HG03066 (cell line): Measurements from ENCODE around the gene ZSWIM5.
A peak's percentile ranks its signal among the peaks of the same experiment; 100 is the strongest.
"Not testable (repeated sequence)": the region's sequence is repeated elsewhere in the genome, so short reads cannot be mapped to it uniquely, and the experiment has no call there.

ENCODE experiments used
- ATAC-seq: cut with Tn5 transposase; IDR thresholded peaks from one replicate; pipeline ENCODE4 v1.9.1; 2021; ENCODE audit warnings: low read depth; ENCODE audit not compliant: unreplicated experiment

Gene ZSWIM5

DNA sequence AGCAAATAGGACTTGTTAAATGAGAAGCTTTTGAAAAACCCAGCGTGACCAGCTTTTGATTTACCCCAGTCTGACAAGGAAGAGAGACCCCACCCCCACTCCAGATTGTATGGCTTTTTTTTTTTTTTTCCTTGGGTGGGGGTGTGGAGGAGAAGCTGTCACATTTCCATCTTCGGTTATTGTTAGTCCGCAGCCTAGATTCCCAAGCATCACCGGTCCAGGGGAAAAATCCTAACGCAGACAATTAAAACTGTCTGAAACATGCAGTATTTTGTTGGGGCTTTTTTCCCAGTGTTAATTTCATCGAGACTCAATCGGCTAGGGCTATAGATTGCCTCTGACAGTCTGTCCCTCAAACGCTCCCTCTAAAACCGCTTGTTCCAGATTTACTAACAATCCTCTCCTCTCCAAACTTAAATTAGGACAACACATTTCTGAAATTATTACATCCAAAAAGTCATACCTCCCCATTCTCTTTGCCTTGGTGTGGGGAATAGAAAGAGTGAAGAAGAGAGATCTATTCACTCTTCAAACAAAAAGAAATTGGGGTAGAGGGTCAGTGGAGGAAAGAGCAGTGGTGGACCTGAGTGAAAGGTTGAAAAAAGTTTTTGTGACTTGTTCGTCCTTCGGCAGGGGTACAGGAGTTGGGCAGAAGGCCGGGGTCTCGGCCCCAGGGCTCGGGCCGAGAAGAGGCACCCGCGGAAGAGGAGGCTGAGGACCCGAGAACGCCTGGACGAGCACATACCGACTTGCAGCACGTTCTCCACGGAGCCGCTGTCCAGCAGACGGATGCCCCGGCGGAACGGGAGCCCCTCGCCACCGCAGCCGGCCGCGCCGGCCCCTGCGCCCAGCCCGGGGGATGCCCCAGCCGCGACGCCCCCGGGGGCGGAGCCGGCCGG, 1.1 kb downstream of the ZSWIM5 start:
- ATAC-seq = peak; percentile 28

DNA sequence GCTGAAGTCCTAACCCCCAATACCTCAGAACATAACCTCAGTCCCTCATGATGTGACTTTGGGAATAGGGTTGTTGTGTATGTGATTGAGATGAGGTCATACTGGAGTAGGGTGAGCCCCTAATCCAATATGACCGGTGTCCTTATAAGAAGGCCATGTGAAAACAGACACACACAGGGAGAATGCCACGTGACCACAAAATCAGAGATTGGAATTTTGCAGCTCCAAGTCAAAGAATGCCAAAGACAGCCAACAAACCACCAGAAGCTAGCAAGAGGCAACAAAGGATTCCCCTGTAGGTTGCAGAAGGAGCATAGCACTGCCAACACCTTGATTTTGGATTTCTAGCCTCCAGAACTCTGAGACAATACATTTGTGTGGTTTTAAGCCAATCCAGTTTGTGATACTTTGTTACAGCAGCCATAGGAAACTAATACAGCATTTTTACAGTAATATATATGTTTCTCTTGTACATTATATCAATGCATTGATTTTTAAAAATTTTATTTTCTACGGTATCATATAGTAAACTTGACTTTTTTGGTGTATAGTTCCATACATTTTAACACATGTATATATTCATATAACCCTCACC, 5.4 kb downstream of the ZSWIM5 start:
- ATAC-seq = no peak

DNA sequence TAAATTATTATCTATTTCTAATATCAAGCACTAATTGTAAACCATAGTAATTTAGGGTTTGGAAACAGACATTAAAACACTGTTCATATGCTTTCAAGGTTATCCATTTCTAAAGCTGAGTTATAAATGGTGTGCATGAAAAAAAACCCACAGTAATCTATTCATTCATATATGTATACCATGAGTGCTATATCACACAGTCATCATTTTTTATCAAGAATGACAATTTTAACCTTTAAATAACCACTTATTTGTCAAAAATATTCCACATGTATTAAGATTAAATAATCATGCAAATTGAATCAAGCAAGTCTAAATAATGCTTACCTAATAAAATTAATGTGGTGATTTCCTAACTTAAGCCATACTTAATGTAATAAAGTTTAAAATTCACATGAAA, 6.0 kb downstream of the ZSWIM5 start:
- no peak for ATAC-seq

- ATAC-seq = no peak
Measured at GRCh38 chr1:45198185-45198584, 8.2 kb downstream of the ZSWIM5 start.

DNA sequence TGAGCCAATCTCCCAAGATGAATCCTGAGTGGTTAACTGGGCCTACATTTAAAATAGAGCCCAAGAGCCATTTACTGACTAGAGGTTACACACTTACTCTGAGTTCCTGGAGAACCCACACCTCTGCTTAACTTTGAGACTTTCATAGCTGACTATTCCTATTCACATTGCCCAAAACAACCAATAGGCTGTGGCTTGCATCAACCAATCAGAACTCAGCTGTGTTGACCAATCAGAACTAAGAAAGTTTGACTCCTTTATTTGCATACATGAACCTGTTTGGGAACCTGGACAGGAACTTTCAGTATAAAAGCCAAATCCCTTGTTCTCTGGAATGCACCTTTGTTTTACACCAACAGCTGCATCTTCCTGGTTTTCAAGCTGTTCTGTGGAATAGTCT, 9.5 kb downstream of the ZSWIM5 start:
- ATAC-seq = no peak

DNA sequence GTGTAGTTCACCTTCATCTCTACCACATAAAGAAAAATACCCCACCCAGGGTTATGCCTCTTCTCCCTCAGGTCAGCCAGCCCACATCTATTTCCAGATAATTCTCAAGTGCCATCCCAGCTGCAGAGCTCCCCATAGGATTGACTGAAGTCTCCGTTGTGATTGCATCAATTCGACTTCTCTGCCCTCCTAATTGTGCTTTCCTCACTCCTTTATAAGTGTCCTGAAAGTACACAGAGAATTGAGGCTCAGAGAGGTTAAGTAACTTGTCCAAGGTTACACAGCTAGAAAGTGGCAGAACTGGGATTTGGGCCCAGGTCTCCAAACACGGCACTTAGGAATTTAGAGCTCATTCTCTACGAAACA, 15.0 kb downstream of the ZSWIM5 start:
- ATAC-seq = no peak

- ATAC-seq = no peak
Measured at GRCh38 chr1:45187725-45188124, 18.7 kb downstream of the ZSWIM5 start.

DNA sequence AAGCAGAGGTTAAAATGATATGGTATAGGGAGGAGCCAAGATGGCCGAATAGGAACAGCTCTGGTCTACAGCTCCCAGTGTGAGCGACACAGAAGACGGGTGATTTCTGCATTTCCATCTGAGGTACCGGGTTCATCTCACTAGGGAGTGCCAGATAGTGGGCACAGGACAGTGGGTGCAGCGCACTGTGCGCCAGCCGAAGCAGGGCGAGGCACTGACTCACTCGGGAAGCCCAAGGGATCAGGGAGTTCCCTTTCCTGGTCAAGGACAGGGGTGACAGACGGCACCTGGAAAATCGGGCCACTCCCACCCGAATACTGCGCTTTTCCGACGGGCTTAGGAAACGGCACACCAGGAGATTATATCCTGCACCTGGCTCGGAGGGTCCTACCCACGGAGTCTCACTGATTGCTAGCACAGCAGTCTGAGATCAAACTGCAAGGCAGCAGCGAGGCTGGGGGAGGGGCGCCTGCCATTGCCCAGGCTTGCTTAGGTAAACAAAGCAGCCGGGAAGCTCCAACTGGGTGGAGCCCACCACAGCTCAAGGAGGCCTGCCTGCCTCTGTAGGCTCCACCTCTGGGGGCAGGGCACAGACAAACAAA, 26.4 kb downstream of the ZSWIM5 start:
- ATAC-seq = not testable (repeated sequence)

DNA sequence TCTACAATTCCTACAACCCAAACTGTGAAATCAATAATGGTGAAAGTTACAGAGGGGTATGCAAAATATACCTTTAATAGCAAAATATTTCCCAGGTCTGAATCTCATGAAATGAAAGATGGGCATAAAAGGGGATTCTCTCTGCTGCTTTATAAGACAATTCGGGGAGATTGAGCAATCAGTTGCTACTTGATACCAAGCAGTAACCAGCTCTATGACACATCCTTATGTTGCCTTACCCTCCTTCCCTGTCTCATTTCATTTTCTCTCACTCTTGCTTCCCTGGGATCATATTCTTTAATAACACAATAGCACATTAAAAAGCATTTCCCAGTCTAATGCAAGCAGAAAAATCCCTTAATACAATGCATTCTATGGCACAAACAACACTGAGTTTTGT, 29.0 kb downstream of the ZSWIM5 start:
- no peak for ATAC-seq

DNA sequence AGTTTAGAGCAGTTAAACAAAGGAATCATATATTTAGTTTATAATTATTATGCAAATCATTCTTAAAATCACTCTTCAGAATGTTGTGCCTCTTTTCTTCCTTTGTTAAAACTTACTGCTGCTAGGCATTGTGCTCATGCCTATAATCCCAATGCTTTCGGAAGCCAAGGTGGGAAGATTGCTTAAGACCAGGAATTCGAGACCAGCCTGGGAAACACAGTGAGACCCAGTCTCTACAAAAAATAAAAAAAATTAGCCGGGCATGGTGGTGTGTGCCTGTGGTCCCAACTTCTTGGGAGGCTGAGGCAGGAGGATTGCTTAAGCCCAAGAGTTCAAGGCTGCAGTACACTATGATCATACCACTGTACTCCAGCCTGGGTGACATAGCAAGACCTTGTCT, 33.6 kb downstream of the ZSWIM5 start:
- ATAC-seq = no peak

GRCh38 chr1:45172005-45172404, 34.4 kb downstream of the ZSWIM5 start:
- no peak for ATAC-seq

DNA sequence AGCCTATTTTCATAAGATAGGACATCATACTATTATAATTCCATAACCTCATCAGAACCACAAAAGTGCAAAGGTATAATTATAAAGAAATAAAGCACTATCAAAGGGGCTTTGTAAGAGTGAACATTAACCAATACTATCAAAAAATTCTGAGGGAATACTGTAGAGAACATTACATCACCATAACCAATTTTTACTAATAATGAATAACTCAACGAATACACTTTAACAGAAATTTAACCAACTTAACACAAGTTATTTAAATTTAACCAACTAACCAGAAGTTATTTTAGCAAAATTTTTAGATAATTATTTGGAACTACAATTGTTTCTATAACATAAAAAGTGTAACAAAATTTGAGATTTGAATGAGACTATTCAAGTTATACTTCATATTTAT, 34.8 kb downstream of the ZSWIM5 start:
- no peak for ATAC-seq

DNA sequence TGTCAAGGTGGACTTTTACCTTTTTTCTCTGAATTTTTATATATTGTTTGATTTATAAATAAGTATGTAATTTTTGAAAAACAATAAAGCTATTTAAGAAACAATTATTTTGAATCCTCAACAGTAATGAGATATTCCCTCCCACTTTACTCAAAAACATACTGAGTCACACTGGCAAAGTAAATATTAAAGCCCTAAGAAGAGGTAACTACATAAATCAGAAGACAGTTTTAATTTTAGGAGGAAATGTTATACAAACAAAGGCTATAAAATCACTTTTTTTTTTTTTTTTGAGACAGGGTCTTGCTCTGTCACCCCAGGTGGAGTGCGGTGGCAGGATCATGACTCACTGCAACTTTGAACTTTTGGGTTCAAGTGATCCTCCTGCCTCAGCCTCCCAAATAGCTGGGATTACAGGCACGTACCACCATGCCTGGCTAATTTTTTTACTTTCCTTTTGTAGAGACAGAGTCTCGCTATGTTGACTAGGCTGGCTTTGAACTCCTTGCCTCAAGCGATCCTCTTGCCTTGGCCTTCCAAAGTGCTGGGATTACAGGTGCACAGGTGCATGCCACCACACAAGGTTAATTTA, 36.2 kb downstream of the ZSWIM5 start:
- ATAC-seq = no peak

- ATAC-seq = not testable (repeated sequence)
Measured at GRCh38 chr1:45167947-45168346, 38.5 kb downstream of the ZSWIM5 start.

GRCh38 chr1:45164307-45164706, 42.1 kb downstream of the ZSWIM5 start:
- not testable (repeated sequence) for ATAC-seq

- not testable (repeated sequence) for ATAC-seq
Measured at GRCh38 chr1:45163111-45163510, 43.3 kb downstream of the ZSWIM5 start.

DNA sequence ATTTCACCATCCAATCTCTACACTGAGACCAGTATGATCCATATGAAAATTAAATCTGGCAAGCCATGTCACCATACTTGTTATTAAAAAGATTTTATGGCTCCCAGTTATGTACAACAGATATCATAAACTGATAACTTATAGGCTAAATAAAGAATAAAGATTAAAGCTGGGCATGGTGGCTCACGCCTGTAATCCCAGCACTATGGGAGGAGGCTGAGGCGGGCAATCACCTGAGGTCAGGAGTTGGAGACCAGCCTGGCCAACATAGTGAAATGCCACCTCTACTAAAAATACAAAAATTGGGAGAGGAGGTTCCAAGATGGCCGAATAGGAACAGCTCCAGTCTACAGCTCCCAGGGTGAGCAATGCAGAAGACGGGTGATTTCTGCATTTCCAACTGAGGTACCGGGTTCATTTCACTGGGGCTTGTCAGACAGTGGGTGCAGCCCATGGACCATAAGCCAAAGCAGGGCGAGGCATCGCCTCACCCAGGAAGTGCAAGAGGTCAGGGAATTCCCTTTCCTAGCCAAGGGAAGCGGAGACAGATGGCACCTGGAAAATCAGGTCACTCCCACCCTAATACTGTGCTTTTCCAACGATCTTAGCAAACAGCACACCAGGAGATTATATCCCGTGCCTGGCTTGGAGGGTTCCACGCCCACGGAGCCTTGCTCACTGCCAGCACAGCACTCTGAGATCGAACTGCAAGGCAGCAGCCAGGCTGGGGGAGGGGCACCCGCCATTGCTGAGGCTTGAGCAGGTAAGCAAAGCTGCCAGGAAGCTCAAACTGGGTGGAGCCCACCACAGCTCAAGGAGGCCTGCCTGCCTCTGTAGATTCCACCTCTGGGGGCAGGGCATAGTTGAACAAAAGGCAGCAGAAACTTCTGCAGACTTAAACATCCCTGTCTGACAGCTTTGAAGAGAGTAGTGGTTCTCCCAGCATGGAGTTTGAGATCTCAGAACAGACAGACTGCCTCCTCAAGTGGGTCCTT, 44.1 kb downstream of the ZSWIM5 start:
- ATAC-seq = not testable (repeated sequence)

- no peak for ATAC-seq
Measured at GRCh38 chr1:45155957-45156356, 50.4 kb downstream of the ZSWIM5 start.

DNA sequence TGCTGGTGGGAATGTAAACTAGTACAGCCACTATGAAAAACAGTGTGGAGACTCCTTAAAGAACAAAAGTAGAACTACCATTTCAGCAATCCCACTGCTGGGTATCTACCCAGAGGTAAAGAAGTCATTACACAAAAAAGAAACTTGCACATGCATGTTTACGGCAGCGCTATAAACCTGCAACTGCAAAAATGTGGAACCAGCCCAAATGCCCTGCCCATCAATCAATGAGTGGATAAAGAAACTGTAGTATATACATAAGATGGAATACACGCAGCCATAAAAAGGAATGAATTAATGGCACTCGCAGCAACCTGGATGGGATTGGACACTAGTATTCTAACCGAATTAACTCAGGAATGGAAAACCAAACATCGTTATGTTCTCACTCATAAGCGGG, 51.0 kb downstream of the ZSWIM5 start:
- no peak for ATAC-seq

GRCh38 chr1:45152126-45152525, 54.3 kb downstream of the ZSWIM5 start:
- no peak for ATAC-seq
